Spleen (tissue), 7 donors: ENCODE results near the gene TCEA2.
A peak's percentile ranks its signal among the peaks of the same experiment; 100 is the strongest.

Experiments
- CTCF ChIP-seq, 11 experiments: fragments of 200-600 bp in 7 of 11; fragments of 450-650 bp in 4 of 11; sonication (generic) in 4 of 11; IDR thresholded peaks in 8 of 11; conservative IDR thresholded peaks in 3 of 11; 1 replicate in 7 of 11; 2 replicates in 4 of 11; pipeline versions ENCODE4 v1.4.0 to v1.8.0; 2016 to 2021; ENCODE audit warnings: antibody characterized with exemption in 11 of 11, inconsistent platforms in 4 of 11, mild to moderate bottlenecking in 1 of 11
- POLR2A ChIP-seq, 3 donors: fragments of 450-650 bp; IDR thresholded peaks; one replicate each; pipeline ENCODE4 v1.5.1; 2017; ENCODE audit warnings: antibody characterized with exemption in 3 of 3, mild to moderate bottlenecking in 1 of 3
- POLR2AphosphoS5 ChIP-seq, 3 donors: sonication (generic); formaldehyde crosslinking; IDR thresholded peaks; one replicate each; pipeline ENCODE4 v1.5.1; 2017; ENCODE audit warnings: antibody characterized with exemption in 3 of 3
- donor health status: DM: no; HTN: no; CAD: no; lungs with moderate emphysema.
- donor health status: DM: no; HTN: no; CAD: no.
- donor health status: DM: no; HTN: no; CAD: no.

- TF ChIP-seq CTCF (IDR thresholded peaks at IDR 0.05 in 8 of 11, conservative IDR thresholded peaks at IDR 0.05 in 3 of 11), result no peak
- TF ChIP-seq POLR2A (IDR thresholded peaks at IDR 0.05), result no peak
- TF ChIP-seq POLR2AphosphoS5 (IDR thresholded peaks at IDR 0.05), result peak in 1 of 3 donors; percentile 29
Measured at GRCh38 chr20:64030371-64031134, 32.4 kb upstream of the TCEA2 start.
